Tibial nerve (tissue), 4 donors: ENCODE measurements around the gene PGAP3. TPM values are rescaled to one million over a fixed set of nuclear protein-coding genes. Genes with fewer than 3 reads are reported as not detected.
"Not testable (repeated sequence)": the region's sequence is repeated elsewhere in the genome, so short reads cannot be mapped to it uniquely, and the experiment has no call there.

Source experiments
- DNase-seq, 2 donors: peaks; one replicate each; pipeline ENCODE4 v3.0.0-alpha.2; 2019; ENCODE audit warnings: low spot score in 2 of 2
- H3K27ac ChIP-seq, 4 donors: fragments of 200-600 bp; sonication (generic) in 3 of 4; one replicate each; pipeline ENCODE4 v1.5.1; 2017 to 2019; ENCODE audit warnings: mild to moderate bottlenecking in 1 of 4
- H3K27me3 ChIP-seq, 2 donors: fragments of 200-600 bp; sonication (generic) in 1 of 2; one replicate each; pipeline versions ENCODE4 v1.5.1 to v1.6.0; 2017 to 2019
- H3K36me3 ChIP-seq, 3 donors: fragments of 200-600 bp; sonication (generic); one replicate each; pipeline ENCODE4 v1.5.1; 2018 to 2019
- H3K4me1 ChIP-seq, 4 donors: fragments of 200-600 bp; sonication (generic) in 3 of 4; one replicate each; pipeline ENCODE4 v1.5.1; 2017 to 2019
- H3K4me3 ChIP-seq, 4 donors: fragments of 200-600 bp; sonication (generic) in 3 of 4; one replicate each; pipeline ENCODE4 v1.5.1; 2017 to 2019; ENCODE audit warnings: mild to moderate bottlenecking in 1 of 4, moderate library complexity in 1 of 4
- H3K9me3 ChIP-seq, 4 donors: fragments of 200-600 bp; sonication (generic) in 3 of 4; one replicate each; pipeline ENCODE4 v1.5.1; 2017 to 2019
- CTCF ChIP-seq, 5 experiments: fragments of 200-600 bp in 3 of 5; fragments of 450-650 bp in 2 of 5; sonication (generic) in 3 of 5; IDR thresholded peaks; one replicate each; pipeline ENCODE4 v1.5.1; 2016 to 2019; ENCODE audit warnings: antibody characterized with exemption in 5 of 5, mild to moderate bottlenecking in 3 of 5, moderate library complexity in 2 of 5
- EP300 ChIP-seq, 2 donors: sonication (generic); formaldehyde crosslinking; IDR thresholded peaks; one replicate each; pipeline ENCODE4 v1.6.1; 2017; ENCODE audit warnings: antibody characterized with exemption in 2 of 2, mild to moderate bottlenecking in 1 of 2
- POLR2A ChIP-seq, 2 donors: fragments of 450-650 bp; IDR thresholded peaks; one replicate each; pipeline ENCODE4 v1.6.1; 2017; ENCODE audit warnings: antibody characterized with exemption in 2 of 2, mild to moderate bottlenecking in 2 of 2, moderate library complexity in 2 of 2
- WGBS, 2 donors: methylation state at CpG; one replicate each; pipeline ENCODE4 v1.1.5; 2018; 5-methylcytosine and 5-hydroxymethylcytosine counted together
- total RNA-seq, 4 donors: library from RNA; depleted of rRNA; stranded (reverse); fragments of >200 nt; gene quantifications; one replicate each; pipeline ENCODE4 v1.1.0, GENCODE V29; 2016

PGAP3 gene
- total RNA-seq, 4 donors from 2014 or later = 10.9 to 16.5 (median 15.1) TPM

DNA sequence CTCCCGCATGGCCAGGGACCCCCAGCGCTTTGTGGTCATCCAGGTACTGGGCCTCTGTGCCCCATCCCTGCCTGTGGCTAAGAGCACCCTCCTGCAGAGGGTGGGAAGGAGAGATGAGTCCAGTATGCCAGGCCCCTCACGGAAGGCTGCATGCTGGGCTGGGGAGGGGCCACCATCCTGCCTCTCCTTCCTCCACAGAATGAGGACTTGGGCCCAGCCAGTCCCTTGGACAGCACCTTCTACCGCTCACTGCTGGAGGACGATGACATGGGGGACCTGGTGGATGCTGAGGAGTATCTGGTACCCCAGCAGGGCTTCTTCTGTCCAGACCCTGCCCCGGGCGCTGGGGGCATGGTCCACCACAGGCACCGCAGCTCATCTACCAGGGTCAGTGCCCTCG is 38.8 kb upstream of the PGAP3 start:
- no peak for TF ChIP-seq EP300 (IDR thresholded peaks at IDR 0.05)
- TF ChIP-seq CTCF (IDR thresholded peaks at IDR 0.05) = no peak
- TF ChIP-seq POLR2A (IDR thresholded peaks at IDR 0.05) = no peak
- H3K9me3 ChIP-seq = no peaks in the 10 kb centered on the region
- whole genome bisulfite sequencing, 2 donors = 80 to 83% methylated on average over 7 to 8 of the region's 9 CpGs
- no peak for DNase-seq
- H3K27me3 ChIP-seq = no peaks in the 10 kb centered on the region
- H3K4me1 ChIP-seq = peaks cover 0 to 24% (median 8%) of the 10 kb centered on the region in 4 donors
- H3K36me3 ChIP-seq = peaks cover 0 to 76% (median 0%) of the 10 kb centered on the region in 3 donors
- no peak overlapping the region for H3K27ac ChIP-seq
- no peak overlapping the region for H3K4me3 ChIP-seq

DNA sequence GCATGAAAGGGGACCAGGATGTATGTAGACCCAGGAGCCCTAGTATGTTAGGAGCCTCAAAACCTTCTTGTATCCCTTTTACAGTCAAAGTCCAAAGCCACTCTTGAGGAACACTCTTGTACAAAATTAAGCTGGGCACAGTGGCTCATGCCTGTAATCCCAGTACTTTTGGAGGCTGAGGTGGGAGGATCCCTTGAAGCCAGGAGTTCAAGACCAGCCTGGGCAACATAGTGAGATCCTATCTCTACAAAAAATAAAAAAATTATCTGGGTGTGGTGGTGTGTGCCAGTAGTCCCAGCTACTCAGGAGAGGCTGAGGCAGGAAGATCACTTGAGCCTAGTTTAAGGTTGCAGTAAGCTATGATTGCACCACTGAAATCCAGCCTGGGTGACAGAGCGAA is 38.1 kb upstream of the PGAP3 start:
- not testable (repeated sequence) for DNase-seq

DNA sequence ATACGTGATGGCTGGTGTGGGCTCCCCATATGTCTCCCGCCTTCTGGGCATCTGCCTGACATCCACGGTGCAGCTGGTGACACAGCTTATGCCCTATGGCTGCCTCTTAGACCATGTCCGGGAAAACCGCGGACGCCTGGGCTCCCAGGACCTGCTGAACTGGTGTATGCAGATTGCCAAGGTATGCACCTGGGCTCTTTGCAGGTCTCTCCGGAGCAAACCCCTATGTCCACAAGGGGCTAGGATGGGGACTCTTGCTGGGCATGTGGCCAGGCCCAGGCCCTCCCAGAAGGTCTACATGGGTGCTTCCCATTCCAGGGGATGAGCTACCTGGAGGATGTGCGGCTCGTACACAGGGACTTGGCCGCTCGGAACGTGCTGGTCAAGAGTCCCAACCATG is 36.9 kb upstream of the PGAP3 start:
- no peak overlapping the region for H3K4me3 ChIP-seq
- DNase-seq = no peak
- 93 to 96% methylated on average over 12 of the region's 13 CpGs for WGBS, 2 donors
- no peaks in the 10 kb centered on the region for H3K9me3 ChIP-seq
- peaks cover 0 to 95% (median 0%) of the 10 kb centered on the region in 3 donors for H3K36me3 ChIP-seq
- TF ChIP-seq CTCF (IDR thresholded peaks at IDR 0.05) = no peak
- TF ChIP-seq POLR2A (IDR thresholded peaks at IDR 0.05) = no peak
- no peak for TF ChIP-seq EP300 (IDR thresholded peaks at IDR 0.05)
- peaks cover 0 to 20% (median 6%) of the 10 kb centered on the region in 4 donors for H3K4me1 ChIP-seq
- H3K27me3 ChIP-seq = no peaks in the 10 kb centered on the region
- H3K27ac ChIP-seq = no peak overlapping the region

More for the DNA sequence above, 38.1 kb upstream of the PGAP3 start:
- H3K9me3 ChIP-seq, H3K4me3 ChIP-seq, H3K27ac ChIP-seq, H3K27me3 ChIP-seq: not testable (repeated sequence)
- peaks cover 0 to 24% (median 8%) of the 10 kb centered on the region in 4 donors for H3K4me1 ChIP-seq
- 86 to 100% methylated on average over 1 of the region's 1 CpG for WGBS, 2 donors
- H3K36me3 ChIP-seq = peaks cover 0 to 83% (median 0%) of the 10 kb centered on the region in 3 donors

- H3K4me1 ChIP-seq = peaks cover 0 to 9% (median 0%) of the 10 kb centered on the region in 4 donors
- 77 to 81% methylated on average over 30 to 34 of the region's 34 CpGs for WGBS, 2 donors
- H3K27me3 ChIP-seq = no peaks in the 10 kb centered on the region
- H3K9me3 ChIP-seq = no peaks in the 10 kb centered on the region
- H3K36me3 ChIP-seq = peaks cover 0 to 98% (median 0%) of the 10 kb centered on the region in 3 donors
- no peak overlapping the region for H3K4me3 ChIP-seq
- H3K27ac ChIP-seq = no peak overlapping the region
- DNase-seq = no peak
- no peak for TF ChIP-seq POLR2A (IDR thresholded peaks at IDR 0.05)
- no peak for TF ChIP-seq CTCF (IDR thresholded peaks at IDR 0.05)
- no peak for TF ChIP-seq EP300 (IDR thresholded peaks at IDR 0.05)
Observed at GRCh38 chr17:39722965-39723848, 35.4 kb upstream of the PGAP3 start.

- no peak overlapping the region for H3K4me3 ChIP-seq
- TF ChIP-seq POLR2A (IDR thresholded peaks at IDR 0.05) = no peak
- no peak for TF ChIP-seq EP300 (IDR thresholded peaks at IDR 0.05)
- no peak for TF ChIP-seq CTCF (IDR thresholded peaks at IDR 0.05)
- no peak overlapping the region for H3K27ac ChIP-seq
- DNase-seq = no peak
- no peaks in the 10 kb centered on the region for H3K9me3 ChIP-seq
- peaks cover 0 to 98% (median 0%) of the 10 kb centered on the region in 3 donors for H3K36me3 ChIP-seq
- WGBS, 2 donors = 86 to 91% methylated on average over 6 of the region's 6 CpGs
- no peaks in the 10 kb centered on the region for H3K4me1 ChIP-seq
- no peaks in the 10 kb centered on the region for H3K27me3 ChIP-seq
Observed at GRCh38 chr17:39722104-39722503, 34.2 kb upstream of the PGAP3 start.
